CD4-positive, alpha-beta T cell treated with Interleukin-17A for 1 hour (primary cell): ENCODE measurements around the gene RNF32.
"Not testable (repeated sequence)": the region's sequence is repeated elsewhere in the genome, so short reads cannot be mapped to it uniquely, and the experiment has no call there.

ENCODE experiments used
- DNase-seq: peaks from one replicate; pipeline ENCODE4 v3.0.0-alpha.2; 2020

The RNF32 gene

GRCh38 chr7:156642306-156643045, 1.9 kb downstream of the RNF32 start:
- peak; percentile 7 for DNase-seq

GRCh38 chr7:156647330-156647729, 6.8 kb downstream of the RNF32 start:
- not testable (repeated sequence) for DNase-seq

- no peak for DNase-seq
Observed at GRCh38 chr7:156650042-156650441, 9.5 kb downstream of the RNF32 start.

DNA sequence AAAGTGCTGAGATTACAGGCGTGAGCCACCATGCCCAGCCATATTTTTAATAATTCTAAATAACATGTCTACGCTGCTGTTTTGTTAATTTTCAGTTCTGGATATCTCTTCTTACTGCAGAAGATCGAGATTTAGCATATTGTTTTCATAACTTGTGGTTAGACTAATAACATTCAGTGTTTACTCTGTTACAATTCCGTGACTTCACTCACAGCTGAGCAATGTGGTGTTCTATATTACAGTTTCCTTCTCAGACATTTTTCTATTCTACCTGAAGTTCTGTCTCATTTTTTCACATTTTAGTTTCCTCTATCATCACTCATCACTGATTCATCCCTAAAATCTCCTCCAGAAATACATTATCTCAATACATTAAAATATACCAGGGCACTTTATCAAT, 10.9 kb downstream of the RNF32 start:
- no peak for DNase-seq

DNA sequence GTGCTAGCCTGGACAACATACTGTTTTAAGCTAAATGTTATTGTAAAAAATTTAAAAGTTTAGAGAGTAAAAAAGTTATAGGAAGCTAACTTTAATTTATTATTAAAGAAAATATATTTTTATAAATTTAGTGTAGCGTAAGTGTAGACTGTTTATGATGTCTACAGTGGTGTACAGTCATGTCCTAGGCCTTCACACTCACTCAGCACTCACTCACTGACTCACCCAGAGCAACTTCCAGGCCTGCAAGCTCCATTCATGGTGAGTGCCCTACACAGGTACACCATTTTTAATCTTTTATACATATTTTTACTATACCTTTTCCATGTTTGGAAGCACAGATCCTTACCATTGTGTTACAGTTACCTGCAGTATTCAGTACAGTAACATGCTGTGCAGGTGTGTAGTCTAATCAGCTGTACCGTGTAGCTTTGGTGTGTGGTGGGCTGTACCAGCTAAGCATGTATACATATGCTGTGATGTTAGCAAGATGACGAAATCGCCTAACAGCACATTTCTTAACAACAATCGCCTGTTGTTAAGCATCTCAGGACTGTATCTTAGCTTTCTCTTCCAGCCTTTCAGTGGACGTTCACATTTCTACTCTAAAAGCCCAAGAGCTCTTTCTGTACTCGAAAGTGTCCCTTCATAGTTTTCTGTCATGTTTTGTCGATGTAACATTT, 12.5 kb downstream of the RNF32 start:
- no peak for DNase-seq

DNA sequence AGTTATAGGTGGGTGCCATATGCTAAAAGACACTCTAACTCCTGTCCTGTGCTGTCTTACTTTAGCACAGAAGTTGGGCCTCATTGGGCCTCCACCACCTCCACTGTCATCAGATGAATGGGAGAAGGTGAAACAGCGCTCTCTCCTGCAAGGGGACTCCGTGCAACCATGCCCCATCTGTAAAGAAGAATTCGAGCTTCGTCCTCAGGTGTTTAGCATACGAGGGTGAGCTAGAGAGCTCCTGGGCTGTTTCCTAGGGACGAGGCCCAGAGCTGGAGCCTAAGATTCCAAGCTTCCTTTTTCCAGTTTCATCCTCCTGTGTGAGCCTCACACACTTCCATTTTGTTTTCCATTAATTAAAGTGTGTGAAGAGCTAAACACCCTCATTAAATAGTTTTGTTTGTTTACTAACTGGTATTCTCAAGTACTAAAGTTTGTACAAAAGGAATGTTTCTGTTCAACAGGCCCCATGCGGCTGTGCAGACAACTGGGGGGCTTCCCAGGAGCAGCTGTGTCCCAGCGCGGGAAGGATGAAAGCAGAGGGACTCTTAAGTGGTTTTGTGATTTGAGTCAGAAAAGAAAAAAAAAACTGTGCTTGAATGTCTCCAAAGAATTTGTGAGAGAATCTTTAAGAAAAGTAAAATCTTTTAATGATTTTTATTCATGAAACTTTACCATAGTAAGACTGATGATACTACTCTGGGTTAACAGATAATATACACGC, 14.1 kb downstream of the RNF32 start:
- DNase-seq: no peak

DNA sequence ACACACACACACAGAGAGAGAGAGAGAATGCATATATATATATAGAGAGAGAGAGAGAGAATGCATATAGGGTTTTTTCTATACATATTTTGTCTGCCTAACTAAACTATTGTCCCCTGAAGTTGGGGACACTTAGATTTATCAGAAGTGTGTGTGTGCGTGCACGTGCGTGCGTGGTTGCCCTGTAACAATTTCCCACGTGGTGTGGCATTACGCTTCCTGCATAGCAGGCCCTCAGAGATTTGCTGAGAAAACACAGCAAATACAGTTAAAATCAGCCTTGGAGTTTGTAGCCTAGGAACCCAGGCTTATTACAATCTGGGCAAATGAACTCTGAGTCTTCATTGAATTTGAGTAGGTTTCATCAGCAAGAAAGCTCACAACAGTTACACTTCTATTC, 14.7 kb downstream of the RNF32 start:
- DNase-seq: no peak

- DNase-seq: no peak
Observed at GRCh38 chr7:156655983-156656382, 15.4 kb downstream of the RNF32 start.

DNA sequence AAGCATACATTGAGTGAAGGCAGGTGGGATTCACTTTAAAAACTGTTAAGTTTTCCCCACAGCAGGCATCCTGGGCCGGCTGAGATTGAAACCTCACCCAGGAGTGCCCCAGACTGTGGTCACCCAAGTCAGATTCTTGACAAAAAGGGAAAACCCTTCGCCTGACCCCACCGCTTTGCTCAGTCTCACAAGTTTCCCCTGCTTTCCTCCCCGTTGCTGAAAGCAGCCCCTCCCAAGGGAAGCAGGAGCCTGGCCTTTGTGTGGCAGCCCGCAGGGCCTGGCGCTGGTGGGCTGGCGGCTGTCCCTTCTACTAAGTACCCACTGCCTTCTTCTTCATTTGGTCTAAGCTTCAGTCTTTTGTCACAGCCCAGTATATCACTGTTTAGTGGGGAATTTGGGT, 16.0 kb downstream of the RNF32 start:
- DNase-seq: no peak

DNA sequence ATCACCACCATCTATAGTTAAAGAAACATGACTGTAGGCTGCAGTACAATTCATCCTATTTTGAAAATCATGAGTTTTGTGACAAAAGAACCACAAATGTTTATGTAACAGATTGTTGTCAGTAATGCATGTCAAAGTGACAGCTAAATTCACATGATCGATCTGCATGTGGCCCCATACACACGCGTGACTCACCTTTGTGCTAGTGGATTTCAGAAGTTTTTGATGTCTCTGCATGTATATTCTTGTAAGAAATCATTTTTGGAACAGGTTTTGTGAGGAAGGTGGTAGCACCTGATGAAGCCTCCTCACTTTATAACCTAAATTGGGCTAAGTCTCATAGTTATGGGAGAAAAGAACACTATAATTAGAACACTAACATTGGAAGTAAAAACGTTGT, 17.1 kb downstream of the RNF32 start:
- DNase-seq: no peak

- DNase-seq: no peak
Observed at GRCh38 chr7:156659203-156659602, 18.6 kb downstream of the RNF32 start.

DNA sequence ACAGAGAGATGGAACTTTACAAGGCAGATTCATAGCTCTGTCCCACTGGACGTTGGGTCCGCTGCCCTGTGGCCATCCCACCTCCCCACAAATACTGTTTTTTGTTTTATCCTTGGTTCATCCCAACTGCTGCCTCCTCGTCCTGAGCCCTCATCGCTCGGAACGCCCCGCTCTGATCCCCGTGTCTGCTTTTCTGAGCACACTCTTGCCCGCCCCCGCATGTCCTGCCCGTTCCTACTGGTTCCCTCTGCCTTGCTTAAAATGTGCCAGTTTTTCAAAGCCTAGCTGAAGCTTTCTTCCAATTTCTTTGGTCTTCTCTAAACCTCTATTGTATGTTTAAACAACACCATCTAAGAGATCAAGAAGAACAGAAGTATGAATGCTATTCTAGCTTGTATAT, 19.4 kb downstream of the RNF32 start:
- DNase-seq: no peak

DNA sequence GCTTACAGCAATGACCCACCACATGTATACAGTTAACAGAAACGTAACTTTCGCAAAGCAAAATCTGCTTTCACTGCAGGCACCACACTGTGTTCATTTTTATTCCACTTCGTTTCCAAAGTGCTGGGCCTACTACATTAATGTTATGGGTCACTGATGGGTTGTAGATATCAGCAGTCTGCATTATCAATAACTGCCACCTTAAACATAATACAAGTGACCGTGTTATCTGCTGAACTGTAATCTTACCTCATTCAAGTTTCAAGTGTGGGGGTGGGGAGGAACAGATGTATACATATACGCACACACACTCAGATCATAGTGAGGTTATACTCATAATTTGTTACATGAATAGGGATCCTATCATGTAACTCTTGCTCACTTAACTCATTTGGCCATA, 21.1 kb downstream of the RNF32 start:
- no peak for DNase-seq

DNA sequence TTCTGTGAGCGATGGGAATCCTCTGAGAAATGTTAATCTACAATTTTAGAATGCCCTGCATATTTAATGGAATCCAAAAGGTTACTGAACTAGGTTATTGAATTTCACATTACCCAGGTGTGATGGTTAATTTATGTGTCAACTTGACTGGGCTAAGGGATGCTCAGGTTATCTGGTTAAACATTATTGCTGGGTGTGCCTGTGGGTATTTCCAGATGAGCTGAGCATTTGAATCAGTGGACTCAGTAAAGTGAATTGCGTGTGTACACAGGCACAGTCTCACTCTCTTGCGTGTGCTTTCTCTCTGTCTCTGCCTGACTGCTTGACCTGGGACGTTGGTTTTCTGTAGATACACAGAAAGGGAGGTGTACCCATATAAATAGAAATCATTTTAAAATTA, 21.7 kb downstream of the RNF32 start:
- no peak for DNase-seq

GRCh38 chr7:156665101-156665500, 24.5 kb downstream of the RNF32 start:
- DNase-seq: no peak

GRCh38 chr7:156666368-156667109, 26.0 kb downstream of the RNF32 start:
- no peak for DNase-seq

DNA sequence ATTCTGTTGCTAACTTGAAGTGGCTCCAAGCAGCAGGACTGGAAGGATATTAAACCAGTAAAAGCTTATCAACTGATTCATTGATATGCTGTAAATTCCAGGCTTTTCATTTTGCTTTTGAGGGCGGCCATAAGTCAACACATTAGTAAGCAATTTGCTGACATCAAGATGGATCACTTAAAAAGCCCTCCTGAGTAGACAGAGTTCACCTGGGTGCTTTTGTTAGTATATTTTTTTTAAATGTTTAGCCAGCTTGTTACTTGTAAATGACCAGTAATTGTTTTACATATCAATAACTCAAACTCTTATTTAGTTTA, 26.5 kb downstream of the RNF32 start:
- DNase-seq: no peak

- no peak for DNase-seq
Observed at GRCh38 chr7:156668130-156668741, 27.7 kb downstream of the RNF32 start.

DNA sequence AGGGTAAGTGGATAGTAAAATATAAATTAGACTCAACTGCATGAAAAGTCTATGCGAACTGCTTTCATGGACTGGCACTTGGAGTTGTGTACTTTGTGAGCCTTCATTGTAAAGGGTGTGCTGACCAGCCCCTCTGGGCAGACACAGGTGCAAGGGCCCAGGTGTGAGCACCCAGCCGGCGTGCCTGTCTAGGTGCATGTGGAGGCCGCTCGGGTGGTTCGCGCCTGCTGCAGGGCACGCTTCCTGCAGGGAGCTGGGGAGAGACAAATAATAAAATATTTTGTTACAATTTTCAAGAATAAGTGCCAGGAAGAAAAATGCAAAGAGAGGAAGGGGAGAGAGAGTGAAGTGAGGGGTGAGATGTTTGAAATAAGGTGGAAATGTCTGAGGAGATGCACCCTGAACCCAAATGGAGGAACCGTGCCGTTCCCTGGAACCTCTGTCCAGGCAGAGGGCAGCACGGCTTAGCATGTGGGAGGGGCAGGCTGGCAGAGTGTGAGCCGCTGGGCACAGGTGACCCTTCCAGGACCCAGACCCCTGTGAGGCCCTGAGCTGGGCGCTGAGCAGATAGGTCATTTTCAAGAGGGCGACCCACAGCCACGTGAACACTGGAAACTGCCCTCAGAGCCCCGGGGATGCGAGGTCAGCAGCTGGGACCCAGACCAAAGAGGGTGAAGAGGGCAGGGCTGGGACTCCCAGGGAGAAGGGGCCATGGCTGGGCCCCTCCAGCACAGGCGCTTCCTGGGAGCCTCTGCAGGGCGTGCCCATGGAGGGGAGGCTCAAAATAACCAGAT, 28.7 kb downstream of the RNF32 start:
- no peak for DNase-seq

DNA sequence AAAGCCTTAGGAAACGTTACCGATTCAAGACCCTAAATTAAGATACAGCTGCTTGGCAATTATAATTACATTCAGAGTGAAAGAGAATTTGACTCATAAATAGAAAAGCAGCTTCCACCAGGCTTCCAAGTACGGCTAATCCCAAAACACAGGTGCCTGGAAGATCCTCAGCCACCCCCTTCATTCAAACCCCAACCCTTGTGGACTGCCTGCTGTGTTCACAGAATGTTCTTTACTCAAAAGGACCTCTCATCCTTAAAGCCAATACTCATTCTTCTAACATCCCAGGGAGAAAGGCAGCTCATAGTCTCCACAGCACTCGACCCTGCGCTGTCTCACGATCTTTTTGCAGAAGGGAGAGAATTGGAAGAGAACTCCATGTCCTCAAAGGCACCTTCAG, 32.9 kb downstream of the RNF32 start:
- DNase-seq: no peak

DNA sequence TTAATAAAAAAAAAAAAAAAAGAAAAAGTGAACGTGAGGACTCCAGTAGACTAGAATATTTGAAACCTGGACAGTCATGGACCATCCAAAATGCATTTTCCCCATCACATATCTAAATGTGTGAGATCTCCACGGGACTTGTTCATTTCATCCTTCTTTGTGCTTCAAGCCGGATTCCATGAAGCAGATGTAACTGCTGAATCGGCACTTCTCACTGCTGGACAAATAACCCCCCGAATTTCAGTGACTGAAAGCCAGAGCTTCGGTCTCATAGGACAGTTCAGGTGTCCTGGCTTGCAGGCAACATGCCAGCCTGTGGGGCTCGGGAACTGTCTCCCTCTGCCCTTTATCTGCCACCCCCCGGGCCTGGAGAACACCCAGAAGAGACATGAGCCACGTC, 33.3 kb downstream of the RNF32 start:
- no peak for DNase-seq

- DNase-seq: no peak
Observed at GRCh38 chr7:156675721-156676120, 35.1 kb downstream of the RNF32 start.
